GM10266 (cell line): ENCODE measurements around the gene STX1A.

Source experiments
- DNase-seq: peaks from one replicate; pipeline ENCODE4 v3.0.0; 2012; ENCODE audit errors: extremely low spot score
- CTCF ChIP-seq: IDR thresholded peaks from 2 replicates; pipeline ENCODE4 v1.5.1; 2012; ENCODE audit warnings: mild to moderate bottlenecking, low read depth; ENCODE audit not compliant: control insufficient read depth, insufficient read depth; ENCODE audit errors: missing control alignments

STX1A gene

DNA sequence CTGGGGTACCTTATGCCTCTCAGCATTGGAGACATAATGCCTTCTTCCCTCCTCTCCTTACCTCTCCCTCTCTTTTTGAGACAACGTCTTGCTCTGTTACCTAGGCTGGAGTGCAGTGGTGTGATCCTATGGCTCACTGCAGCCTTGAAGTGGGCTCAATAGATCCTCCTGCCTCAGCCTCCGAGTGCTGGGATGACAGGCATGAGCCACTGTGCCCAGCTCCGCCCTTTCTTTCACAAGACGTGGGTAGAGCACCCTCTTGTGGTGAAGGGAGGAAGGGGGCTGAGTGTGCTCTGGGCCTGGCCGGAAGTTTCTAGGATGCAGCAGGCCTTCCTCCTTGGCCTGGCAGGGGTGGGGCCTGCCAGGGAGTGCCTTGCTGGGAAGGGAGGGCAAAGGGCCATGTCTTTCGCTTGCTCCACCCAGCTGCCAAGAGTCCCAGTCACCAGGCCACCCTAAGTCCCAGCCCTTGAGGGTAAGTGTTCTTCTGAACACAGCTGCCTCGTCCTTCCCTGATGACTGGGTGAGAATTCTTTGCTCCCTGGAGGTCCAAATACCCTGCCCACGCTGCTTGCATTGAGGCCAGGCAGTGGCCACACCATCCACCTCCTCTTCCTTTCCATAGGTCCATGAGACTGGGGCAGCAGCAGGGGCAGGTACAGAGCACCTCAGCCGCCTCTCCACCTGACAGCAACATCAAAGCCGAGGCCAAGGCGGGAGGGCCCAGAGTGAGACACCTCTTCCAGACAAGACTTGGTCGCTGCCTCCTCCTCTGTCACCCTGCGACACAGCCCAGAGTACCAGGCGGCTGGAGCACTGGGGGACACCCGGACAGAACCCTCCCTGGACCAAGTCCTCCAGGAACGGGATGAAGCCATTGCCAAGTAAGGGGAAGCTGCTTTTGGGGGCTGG, 15.4 kb upstream of the STX1A start:
- peak; percentile 70 for DNase-seq

GRCh38 chr7:73732397-73732796, 12.9 kb upstream of the STX1A start:
- no peak for DNase-seq
- TF ChIP-seq CTCF, result no peak

More for the DNA sequence above, 15.4 kb upstream of the STX1A start:
- peak; percentile 85 for TF ChIP-seq CTCF

GRCh38 chr7:73730485-73730884, 11.0 kb upstream of the STX1A start:
- TF ChIP-seq CTCF, result no peak
- DNase-seq, result no peak

DNA sequence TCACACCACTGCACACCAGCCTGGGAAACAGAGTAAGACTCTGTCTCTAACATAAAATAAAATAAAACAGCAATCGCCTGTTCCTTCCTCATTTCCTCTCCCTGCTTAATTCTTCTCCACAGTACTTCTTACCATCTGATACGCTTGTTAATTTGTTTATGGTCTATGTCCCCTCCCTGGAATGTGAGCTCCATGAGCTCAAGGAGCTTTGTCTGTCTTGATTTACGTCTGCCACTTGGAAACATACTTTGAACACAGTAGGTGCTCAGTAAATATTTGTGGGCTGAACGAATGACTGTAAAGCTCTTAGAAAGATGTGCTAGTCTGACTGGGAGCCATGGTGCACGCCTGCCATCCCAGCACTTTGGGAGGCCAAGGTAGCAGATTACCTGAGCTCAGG, 9.1 kb upstream of the STX1A start:
- no peak for DNase-seq
- no peak for TF ChIP-seq CTCF

GRCh38 chr7:73727952-73728351, 8.5 kb upstream of the STX1A start:
- DNase-seq, result no peak
- no peak for TF ChIP-seq CTCF

DNA sequence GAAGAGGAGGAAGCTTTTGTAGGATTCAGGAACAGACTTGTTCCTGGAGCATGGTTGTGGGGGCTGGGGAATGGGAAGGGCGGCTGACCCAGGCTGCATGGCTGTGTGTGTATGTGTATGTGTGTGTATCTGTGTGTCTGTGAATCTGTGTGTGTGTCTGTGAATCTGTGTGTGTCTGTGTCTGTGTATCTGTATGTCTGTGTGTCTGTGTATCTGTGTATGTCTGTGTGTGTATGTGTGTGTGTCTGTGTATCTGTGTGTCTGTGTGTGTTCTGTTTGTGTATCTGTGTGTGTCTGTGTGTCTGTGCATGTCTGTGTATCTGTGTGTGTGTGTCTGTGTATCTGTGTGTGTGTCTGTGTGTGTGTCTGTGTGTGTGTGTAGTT, 6.6 kb upstream of the STX1A start:
- DNase-seq, result no peak
- no peak for TF ChIP-seq CTCF

GRCh38 chr7:73723813-73724212, 4.3 kb upstream of the STX1A start:
- no peak for TF ChIP-seq CTCF
- DNase-seq, result no peak
